Measurements from ENCODE around the gene IL6ST.
A peak's percentile ranks its signal among the peaks of the same experiment; 100 is the strongest.
"Not testable (repeated sequence)": the region's sequence is repeated elsewhere in the genome, so short reads cannot be mapped to it uniquely, and the experiment has no call there.

The IL6ST gene

GRCh38 chr5:56004874-56005273 is 10.1 kb upstream of the IL6ST start:
- DNase-seq (ENCODE audit: low read depth, low spot score) = no peak

GRCh38 chr5:56003679-56004078 is 8.9 kb upstream of the IL6ST start:
- DNase-seq (ENCODE audit: low read depth, low spot score) = no peak

DNA sequence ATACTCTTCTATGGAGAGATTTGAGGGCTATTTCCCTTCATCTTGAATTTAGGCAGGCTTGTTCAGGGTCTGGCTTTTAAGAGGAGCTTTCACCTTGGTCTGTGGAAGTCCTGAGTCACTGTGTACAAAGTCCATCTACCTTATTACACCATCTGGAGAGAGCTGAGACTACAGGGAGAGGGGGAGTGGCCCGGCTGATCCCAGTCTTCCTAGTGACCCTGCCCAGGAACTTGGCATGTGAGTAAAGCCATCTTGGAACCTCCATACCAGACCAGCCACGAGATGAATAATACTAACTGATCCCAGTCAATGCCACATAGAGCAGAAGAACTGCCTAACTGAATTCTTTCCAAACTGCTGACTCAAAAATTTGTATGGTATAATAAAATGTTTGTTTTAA is 8.4 kb upstream of the IL6ST start:
- no peak for DNase-seq (ENCODE audit: low read depth, low spot score)

DNA sequence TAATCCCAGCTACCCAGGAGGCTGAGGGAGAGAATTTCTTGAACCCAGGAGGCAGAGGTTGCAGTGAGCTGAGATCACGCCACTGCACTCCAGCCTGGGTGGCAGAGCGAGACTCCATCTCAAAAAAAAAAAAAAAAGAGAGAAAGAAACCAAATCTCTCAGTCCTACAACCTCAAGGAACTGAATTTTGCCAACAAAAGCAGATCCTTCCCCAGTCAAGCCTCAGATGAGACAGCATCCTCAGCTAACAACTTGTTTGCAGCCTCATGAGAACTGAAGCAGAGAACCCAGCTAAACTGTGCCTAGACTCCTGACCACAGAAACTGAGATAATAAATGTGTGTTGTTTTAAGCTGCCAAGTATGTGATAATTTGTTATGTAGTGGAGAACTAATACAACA is 7.5 kb upstream of the IL6ST start:
- DNase-seq (ENCODE audit: low read depth, low spot score) = no peak

DNA sequence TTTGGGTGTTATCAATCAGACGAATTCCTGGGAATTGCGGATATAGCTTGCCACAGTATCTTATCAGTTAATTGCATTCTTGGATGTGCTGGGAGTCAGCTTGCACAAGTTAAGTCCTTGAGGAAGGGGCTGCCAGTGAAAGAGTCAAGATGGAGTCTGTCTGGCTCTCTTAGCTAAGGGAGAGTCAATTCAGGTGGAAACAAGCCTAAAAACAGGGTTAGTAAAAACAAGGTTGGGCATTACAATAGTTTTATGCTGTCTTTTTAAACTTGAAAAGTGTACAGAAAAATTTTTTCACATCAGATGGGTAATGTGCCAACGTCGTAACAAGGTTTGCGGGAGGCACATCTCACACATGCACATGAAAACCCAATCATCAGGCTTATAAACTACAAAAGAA is 5.5 kb upstream of the IL6ST start:
- DNase-seq (ENCODE audit: low read depth, low spot score) = not testable (repeated sequence)

- DNase-seq (ENCODE audit: low read depth, low spot score) = no peak
Measured at GRCh38 chr5:55998966-55999365, 4.2 kb upstream of the IL6ST start.

- DNase-seq (ENCODE audit: low read depth, low spot score) = no peak
Measured at GRCh38 chr5:55997742-55998351, 3.1 kb upstream of the IL6ST start.

DNA sequence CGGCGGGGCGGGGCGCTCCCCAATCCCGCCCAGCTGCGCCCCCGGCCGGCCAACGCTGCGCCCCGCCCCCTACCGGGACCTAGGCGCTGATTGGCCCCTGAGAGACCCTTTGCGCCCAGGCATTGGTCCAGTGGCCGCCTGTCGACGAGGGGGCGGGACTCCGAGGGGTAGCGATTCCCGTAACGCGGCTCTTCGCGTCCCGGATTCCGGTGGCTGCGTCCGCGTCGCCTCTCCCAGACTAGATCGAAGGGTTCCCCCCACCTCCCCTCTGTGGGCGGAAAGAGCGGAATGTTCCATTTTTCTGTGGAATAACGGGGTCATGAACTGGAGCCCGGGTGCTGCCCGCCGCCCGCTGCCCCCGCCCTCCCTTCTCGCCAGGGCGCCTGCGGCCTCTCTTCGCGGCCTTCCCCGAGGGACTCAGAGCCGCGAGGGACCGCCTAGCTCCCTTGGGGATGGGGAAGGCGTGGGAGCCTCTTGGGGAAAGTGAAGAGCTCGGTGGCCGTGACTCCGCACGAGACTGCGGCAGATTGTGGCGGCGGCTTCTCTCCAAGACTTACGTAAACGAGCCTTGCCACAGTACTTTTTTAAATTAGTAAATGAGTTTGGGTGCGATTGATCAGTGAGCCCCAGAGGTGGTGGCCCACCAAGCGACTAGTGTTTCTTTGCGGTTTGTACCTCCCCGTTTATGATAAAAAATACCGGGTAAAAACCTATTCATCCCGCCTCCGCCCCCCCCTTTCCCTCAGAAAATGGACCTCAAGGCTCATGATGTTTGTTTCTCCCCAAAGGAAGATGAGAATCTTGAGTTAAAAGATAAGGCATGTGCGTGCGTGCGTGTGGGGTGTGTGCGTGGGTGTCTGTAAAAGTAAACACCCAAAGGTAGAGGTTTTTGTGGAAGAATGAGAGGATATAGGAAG is 493 bp upstream of the IL6ST start:
- DNase-seq (ENCODE audit: low read depth, low spot score) = peak; percentile 97

DNA sequence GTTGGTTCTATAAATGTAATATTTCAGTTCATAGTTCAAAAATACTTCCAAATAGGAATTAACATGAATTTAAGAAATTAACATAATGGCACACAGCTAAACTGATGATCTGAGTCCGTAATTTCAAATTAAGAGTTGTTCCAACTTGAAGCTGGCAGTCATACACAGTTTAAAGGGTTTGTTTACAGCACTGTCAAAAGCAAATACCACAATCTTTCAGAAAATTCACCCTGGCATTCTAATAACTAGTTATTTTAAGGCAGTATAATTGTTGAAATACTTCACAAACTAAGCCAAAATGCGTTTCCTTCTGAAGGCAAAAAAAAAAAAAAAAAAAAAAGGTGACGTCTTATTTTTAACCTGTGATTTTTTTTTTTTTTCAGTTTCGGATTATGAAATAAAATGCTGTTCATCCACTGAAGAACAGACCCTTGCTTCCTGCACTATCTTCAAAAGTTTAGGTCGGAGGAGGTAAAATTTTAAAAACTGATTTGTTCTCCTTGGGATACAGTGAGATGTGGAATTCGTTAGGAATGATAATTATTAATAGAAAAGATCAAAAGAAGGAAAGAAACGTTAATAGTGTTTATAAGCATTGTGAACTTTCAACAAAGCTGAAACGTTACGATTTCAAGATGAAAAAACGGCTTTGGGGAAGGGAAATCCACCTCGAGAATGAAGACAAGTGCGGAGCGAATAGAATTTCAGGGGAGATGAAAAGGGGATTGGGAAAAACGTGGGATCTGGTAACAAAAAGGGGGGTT is 850 bp downstream of the IL6ST start:
- DNase-seq (ENCODE audit: low read depth, low spot score) = no peak

GRCh38 chr5:55993013-55993412 is 1.8 kb downstream of the IL6ST start:
- peak; percentile 51 for DNase-seq (ENCODE audit: low read depth, low spot score)

DNA sequence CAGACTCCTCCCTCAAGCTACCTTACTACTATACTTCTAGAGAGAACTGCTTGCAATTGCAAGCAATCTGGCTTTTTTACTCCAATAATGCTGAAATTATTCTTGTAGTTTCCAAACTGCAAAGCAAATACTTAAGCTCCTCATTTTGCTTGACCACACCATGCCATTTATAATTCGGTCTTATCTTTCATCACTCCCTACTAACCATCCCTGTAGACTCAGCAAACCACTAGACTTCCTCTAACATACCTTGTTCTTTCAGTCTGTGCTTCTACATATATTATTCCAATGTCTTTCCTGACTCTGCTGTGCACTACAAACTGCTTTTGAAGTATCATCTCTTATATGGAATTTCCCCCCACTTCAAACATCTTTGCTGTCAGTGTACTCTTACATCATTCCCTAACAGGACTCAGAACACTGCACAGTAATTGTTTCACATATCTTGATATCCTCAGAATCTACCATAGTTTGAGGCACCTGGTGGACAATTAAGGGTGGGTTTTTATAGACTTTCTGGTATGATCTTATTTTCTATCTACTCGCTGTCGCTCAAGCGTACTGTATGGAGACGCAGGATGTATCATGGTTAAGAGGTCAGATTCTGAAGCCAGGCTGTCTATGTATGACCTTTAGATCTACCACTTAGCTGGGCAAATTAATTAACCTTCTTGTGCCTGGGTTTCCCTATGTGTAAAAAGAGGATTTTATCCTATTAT is 2.8 kb downstream of the IL6ST start:
- DNase-seq (ENCODE audit: low read depth, low spot score) = no peak

DNA sequence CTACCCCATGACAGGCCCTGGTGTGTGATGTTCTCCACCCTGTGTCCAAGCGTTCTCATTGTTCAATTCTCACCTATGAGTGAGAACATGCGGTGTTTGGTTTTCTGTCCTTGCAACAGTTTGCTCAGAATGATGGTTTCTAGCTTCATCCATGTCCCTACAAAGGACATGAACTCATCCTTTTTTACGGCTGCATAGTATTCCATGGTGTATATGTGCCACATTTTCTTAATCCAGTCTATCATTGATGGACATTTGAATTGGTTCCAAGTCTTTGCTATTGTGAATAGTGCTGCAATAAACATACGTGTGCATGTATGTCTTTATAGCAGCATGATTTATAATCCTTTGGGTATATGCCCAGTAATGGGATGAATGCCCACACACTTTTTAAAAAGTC is 3.9 kb downstream of the IL6ST start:
- not testable (repeated sequence) for DNase-seq (ENCODE audit: low read depth, low spot score)

- DNase-seq (ENCODE audit: low read depth, low spot score) = no peak
Measured at GRCh38 chr5:55989860-55990259, 4.9 kb downstream of the IL6ST start.

- DNase-seq (ENCODE audit: low read depth, low spot score) = no peak
Measured at GRCh38 chr5:55988979-55989638, 5.7 kb downstream of the IL6ST start.

DNA sequence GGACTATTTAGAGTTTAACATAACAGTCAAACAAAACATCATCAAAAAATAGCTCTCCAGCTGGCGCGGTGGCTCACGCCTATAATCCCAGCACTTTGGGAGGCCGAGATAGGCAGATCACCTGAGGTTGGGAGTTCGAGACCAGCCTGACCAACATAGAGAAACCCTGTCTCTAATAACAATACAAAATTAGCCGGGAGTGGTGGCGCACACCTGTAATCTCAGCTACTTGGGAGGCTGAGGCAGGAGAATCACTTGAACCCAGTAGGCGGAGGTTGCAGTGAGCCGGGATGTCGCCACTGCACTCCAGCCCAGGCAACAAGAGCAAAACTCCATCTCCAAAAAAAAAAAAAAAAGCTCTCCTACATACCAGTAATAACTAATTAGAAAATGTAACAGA is 6.3 kb downstream of the IL6ST start:
- not testable (repeated sequence) for DNase-seq (ENCODE audit: low read depth, low spot score)

- DNase-seq (ENCODE audit: low read depth, low spot score) = no peak
Measured at GRCh38 chr5:55986931-55987330, 7.8 kb downstream of the IL6ST start.

DNA sequence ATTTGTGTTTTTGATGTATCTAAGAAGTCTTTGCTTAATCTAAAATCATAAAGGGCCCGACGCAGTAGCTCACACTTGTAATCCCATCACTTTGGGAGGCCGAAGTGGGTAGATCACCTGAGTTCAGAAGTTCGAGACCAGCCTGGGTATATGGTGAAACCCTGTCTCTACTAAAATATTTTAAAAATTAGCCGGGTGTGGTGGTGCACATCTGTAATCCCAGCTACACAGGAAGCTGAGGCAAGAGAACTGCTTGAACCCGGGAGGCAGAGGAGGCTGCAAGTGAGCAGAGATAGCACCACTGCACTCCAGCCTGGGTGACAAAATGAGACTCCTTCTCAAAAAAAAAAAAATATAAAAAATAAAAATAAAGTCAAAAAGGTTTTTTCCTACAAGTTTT is 9.6 kb downstream of the IL6ST start:
- no peak for DNase-seq (ENCODE audit: low read depth, low spot score)

DNA sequence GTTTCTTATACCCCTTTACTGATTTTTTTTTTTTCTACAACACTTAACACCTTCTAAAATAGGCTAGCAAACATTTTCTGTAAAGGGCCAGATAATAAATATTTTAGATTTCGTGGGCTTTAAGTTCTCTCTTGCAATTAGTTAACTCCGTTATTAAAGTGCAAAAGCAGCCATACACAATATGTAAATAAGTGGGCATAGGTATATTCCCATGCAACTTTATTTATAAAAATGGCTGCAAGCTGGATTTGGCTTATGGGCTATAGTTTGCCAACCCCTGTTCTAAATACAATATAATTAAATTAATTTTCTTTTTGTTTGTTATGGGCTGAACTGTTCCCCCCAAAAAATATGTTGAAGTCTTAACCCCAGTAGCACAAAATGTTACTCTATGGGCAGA is 10.8 kb downstream of the IL6ST start:
- no peak for DNase-seq (ENCODE audit: low read depth, low spot score)

DNA sequence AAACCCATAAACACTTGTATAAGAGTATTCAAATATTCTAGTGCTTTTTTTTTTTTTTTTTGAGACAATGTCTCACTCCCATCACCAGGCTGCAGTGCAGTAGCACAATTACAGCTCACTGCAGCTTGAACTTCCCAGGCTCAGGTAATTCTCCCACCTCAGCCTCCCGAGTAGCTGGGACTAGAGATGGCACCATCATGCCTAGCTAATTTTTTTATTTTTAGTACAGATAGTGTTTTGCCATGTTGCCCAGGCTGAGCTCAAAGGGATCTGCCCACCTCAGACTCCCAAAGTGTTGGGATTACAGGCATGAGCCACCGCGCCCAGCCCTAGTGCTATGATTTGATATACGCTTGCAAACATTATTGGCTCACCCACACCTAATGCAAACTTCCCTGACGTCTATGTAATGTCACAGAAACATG is 11.8 kb downstream of the IL6ST start:
- peak; percentile 25 for DNase-seq (ENCODE audit: low read depth, low spot score)

DNA sequence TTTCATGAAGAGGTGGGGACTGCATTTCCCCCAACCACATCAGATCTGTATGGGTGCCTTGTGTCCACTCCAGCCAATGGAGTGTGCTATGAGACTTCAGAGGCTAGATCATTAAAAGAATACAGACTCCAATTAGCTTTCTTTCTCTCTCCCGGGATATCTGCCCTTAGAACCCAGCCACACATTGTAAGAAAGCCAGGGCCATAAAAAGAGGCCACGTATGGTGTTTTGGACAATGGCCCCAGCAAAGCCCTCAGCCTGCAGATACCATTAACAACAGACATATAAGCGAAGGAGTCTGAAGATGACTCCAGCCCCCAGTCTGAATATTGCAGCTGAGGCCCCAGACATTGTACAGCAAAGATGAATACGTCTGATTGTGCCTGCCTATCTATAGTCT is 21.5 kb downstream of the IL6ST start:
- DNase-seq (ENCODE audit: low read depth, low spot score) = no peak

DNA sequence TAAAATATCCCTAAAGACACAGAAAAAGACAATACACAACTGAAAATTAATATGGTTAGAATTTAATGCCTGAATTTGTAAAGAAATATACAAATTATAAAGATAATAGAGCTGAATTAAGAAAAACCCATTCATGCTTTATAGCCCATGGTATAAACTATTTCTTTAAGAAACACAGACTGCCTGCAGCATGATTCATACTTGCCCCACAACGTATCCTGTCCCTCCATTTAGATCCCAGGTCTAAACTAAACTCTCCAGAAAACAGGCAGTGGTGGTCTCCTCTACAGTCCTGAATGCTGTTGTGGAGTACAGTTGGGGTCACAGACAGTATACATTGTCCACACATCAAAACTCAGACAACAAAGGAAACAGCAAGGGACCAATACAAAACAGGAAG is 24.8 kb downstream of the IL6ST start:
- no peak for DNase-seq (ENCODE audit: low read depth, low spot score)

Data from ELF-1 (cell line).